ENCODE results near the gene AIG1. TPM values are rescaled to one million over a fixed set of nuclear protein-coding genes. Genes with fewer than 3 reads are reported as not detected.

The AIG1 gene
- polyA plus RNA-seq, 1 of the 3 experiments (the other 2 are of a cell fraction), result 36.8 TPM

GRCh38 chr6:143163621-143164020 lies 102.9 kb downstream of the AIG1 start (continued):
- no peak for TF ChIP-seq TAF1 (IDR thresholded peaks at IDR 0.05; ENCODE audit: borderline replicate concordance, low read depth, low read length)

GRCh38 chr6:143164565-143165105 lies 103.9 kb downstream of the AIG1 start:
- Histone ChIP-seq H3K79me2 (ENCODE audit: insufficient read depth) (no peaks in the 10 kb centered on the region), H3K36me3 (replicated peaks in 1 of 2; ENCODE audit: control insufficient read depth in 1 of 2, insufficient read depth in 2 of 2, low read length in 1 of 2) (peaks cover 9 to 14% of the 10 kb centered on the region in 2 experiments), H3K9me2 (no peaks in the 10 kb centered on the region), H3K4me1 (ENCODE audit: control insufficient read depth in 1 of 2, insufficient read depth in 2 of 2, low read depth in 1 of 2, low read length in 1 of 2) (no peaks in the 10 kb centered on the region; a peak in 1 of 4 replicates), H3K4me3 (ENCODE audit: low read depth in 2 of 2, low read length in 1 of 2) (no peak overlapping the region), H3K27ac (ENCODE audit: low read depth in 2 of 2, low read length in 1 of 2) (no peak overlapping the region), H3K9ac (no peak overlapping the region), H4K20me1 (ENCODE audit: insufficient read depth) (no peaks in the 10 kb centered on the region), H2AFZ (ENCODE audit: low read depth) (no peak overlapping the region), H3F3A (replicated peaks; ENCODE audit: insufficient read depth) (no peaks in the 10 kb centered on the region), H3K9me3 (no peaks in the 10 kb centered on the region), H3K27me3 (ENCODE audit: insufficient read depth) (no peaks in the 10 kb centered on the region), H3K4me2 (no peak overlapping the region)
- no peak for TF ChIP-seq NRF1 (IDR thresholded peaks at IDR 0.05; ENCODE audit: low read depth, low read length)
- no peak for TF ChIP-seq MAX (IDR thresholded peaks at IDR 0.05; ENCODE audit: low read depth)
- no peak for DNase-seq
- WGBS (ENCODE audit: low lambda C conversion rate), result 82% methylated on average over 5 of the region's 5 CpGs
- ChIA-PET POLR2A (no interaction called here), CTCF (interaction anchor here (0.6 to 1.5 kb wide), 2 partner anchors 51 to 65 kb away, joined by 3 to 5 read pairs; no protein-coding TSS in a partner anchor)

- H3K9me2 ChIP-seq, result no peaks in the 10 kb centered on the region
- H3K4me2 ChIP-seq, result no peak overlapping the region
- DNase-seq, result no peak
- WGBS (ENCODE audit: low lambda C conversion rate), result 96% methylated on average over 6 of the region's 6 CpGs
- no peaks in the 10 kb centered on the region for H3K79me2 ChIP-seq (ENCODE audit: insufficient read depth)
- H3K9me3 ChIP-seq, result no peaks in the 10 kb centered on the region
- POLR2A ChIA-PET, result no interaction called here
- CTCF ChIA-PET, result interaction anchor here (1.5 kb wide), 1 partner anchor 52 kb away, joined by 3 read pairs; no protein-coding TSS in a partner anchor
- H3K27me3 ChIP-seq (ENCODE audit: insufficient read depth), result no peaks in the 10 kb centered on the region
- H2AFZ ChIP-seq (ENCODE audit: low read depth), result no peak overlapping the region
- no peak overlapping the region for H3K4me3 ChIP-seq (ENCODE audit: low read depth in 2 of 2, low read length in 1 of 2)
- H3K36me3 ChIP-seq (replicated peaks in 1 of 2; ENCODE audit: control insufficient read depth in 1 of 2, insufficient read depth in 2 of 2, low read length in 1 of 2), result peaks cover 9 to 14% of the 10 kb centered on the region in 2 experiments
- no peaks in the 10 kb centered on the region; a peak in 1 of 4 replicates for H3K4me1 ChIP-seq (ENCODE audit: control insufficient read depth in 1 of 2, insufficient read depth in 2 of 2, low read depth in 1 of 2, low read length in 1 of 2)
- H3F3A ChIP-seq (replicated peaks; ENCODE audit: insufficient read depth), result no peaks in the 10 kb centered on the region
- no peak overlapping the region for H3K9ac ChIP-seq
- no peaks in the 10 kb centered on the region for H4K20me1 ChIP-seq (ENCODE audit: insufficient read depth)
- H3K27ac ChIP-seq (ENCODE audit: low read depth in 2 of 2, low read length in 1 of 2), result no peak overlapping the region
- TF ChIP-seq GABPA (IDR thresholded peaks at IDR 0.05; ENCODE audit: low read depth), result no peak
- TF ChIP-seq GATA2 (CRISPR knock-in tag; IDR thresholded peaks at IDR 0.05), result no peak
- no peak for TF ChIP-seq ZBTB33 (IDR thresholded peaks at IDR 0.05; ENCODE audit: borderline replicate concordance, low read depth)
- no peak for TF ChIP-seq TEAD4 (IDR thresholded peaks at IDR 0.05; ENCODE audit: borderline replicate concordance, insufficient read depth)
- TF ChIP-seq EZH2phosphoT487 (IDR thresholded peaks at IDR 0.05; ENCODE audit: borderline replicate concordance, low read depth), result no peak
- TF ChIP-seq JUND (IDR thresholded peaks at IDR 0.05), result no peak
- no peak for TF ChIP-seq FOSL2 (IDR thresholded peaks at IDR 0.05; ENCODE audit: borderline replicate concordance, low read depth)
- TF ChIP-seq TCF12 (IDR thresholded peaks at IDR 0.05), result no peak
- TF ChIP-seq RCOR1 (IDR thresholded peaks at IDR 0.05; ENCODE audit: low read length), result no peak
- TF ChIP-seq ELF1 (IDR thresholded peaks at IDR 0.05), result no peak
- TF ChIP-seq RFX5 (IDR thresholded peaks at IDR 0.05; ENCODE audit: low read length), result no peak
- no peak for TF ChIP-seq PBX3 (IDR thresholded peaks at IDR 0.05)
- no peak for TF ChIP-seq YY1 (IDR thresholded peaks at IDR 0.05; ENCODE audit: low read depth)
- no peak for TF ChIP-seq MAX (IDR thresholded peaks at IDR 0.05; ENCODE audit: low read depth)
- TF ChIP-seq USF1 (IDR thresholded peaks at IDR 0.05; ENCODE audit: borderline replicate concordance, low read depth), result no peak
- TF ChIP-seq POLR2AphosphoS5 (IDR thresholded peaks at IDR 0.05; ENCODE audit: low read depth, low read length), result no peak
- no peak for TF ChIP-seq MEF2A (IDR thresholded peaks at IDR 0.05; ENCODE audit: borderline replicate concordance, low read depth)
Observed at GRCh38 chr6:143165315-143165855, 104.7 kb downstream of the AIG1 start.
